ENCODE measurements around the gene FZD8.

Gene FZD8, protein sequence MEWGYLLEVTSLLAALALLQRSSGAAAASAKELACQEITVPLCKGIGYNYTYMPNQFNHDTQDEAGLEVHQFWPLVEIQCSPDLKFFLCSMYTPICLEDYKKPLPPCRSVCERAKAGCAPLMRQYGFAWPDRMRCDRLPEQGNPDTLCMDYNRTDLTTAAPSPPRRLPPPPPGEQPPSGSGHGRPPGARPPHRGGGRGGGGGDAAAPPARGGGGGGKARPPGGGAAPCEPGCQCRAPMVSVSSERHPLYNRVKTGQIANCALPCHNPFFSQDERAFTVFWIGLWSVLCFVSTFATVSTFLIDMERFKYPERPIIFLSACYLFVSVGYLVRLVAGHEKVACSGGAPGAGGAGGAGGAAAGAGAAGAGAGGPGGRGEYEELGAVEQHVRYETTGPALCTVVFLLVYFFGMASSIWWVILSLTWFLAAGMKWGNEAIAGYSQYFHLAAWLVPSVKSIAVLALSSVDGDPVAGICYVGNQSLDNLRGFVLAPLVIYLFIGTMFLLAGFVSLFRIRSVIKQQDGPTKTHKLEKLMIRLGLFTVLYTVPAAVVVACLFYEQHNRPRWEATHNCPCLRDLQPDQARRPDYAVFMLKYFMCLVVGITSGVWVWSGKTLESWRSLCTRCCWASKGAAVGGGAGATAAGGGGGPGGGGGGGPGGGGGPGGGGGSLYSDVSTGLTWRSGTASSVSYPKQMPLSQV

GRCh38 chr10:35642035-35642792, at the start of gene FZD8:
Gene FZD8, minus strand, starts transcription at chr10:35642296. Its CDS starts 867 bp downstream, at chr10:35641429.
- ChIA-PET POLR2A (no interaction called here), CTCF (no interaction called here)
- H3K36me3 ChIP-seq (ENCODE audit: control insufficient read depth in 2 of 2, insufficient read depth in 1 of 2, low read length in 2 of 2) = peaks cover 0 to 6% of the 10 kb centered on the region in 2 experiments; a peak in 1 of 3 replicates
- H3K4me3 ChIP-seq (ENCODE audit: low read depth, low read length) = peak within 1 kb of the TSS; percentile 60
- H3K4me1 ChIP-seq (ENCODE audit: control insufficient read depth, insufficient read depth, low read length) = peaks cover 6% of the 10 kb centered on the region
- no peaks in the 10 kb centered on the region for H3K9me3 ChIP-seq (ENCODE audit: control insufficient read depth, insufficient read depth, low read depth, low read length)
- peak within 1 kb of the TSS; percentile 90 for H3K27ac ChIP-seq (ENCODE audit: extremely low read depth, low read depth, low read length)
- TF ChIP-seq ZNF19 (tag by site-specific recombination; IDR thresholded peaks at IDR 0.05; ENCODE audit: low read depth) (no peak), PRDM10 (tag by site-specific recombination; IDR thresholded peaks at IDR 0.05) (peak; percentile 41; the same call in 1 of the 2 replicates), ZNF433 (tag by site-specific recombination; IDR thresholded peaks at IDR 0.05; ENCODE audit: low read depth) (no peak), ZNF654 (tag by site-specific recombination; IDR thresholded peaks at IDR 0.05; ENCODE audit: low read depth) (no peak), ZNF707 (tag by site-specific recombination; IDR thresholded peaks at IDR 0.05) (no peak), ZBTB8A (tag by site-specific recombination; IDR thresholded peaks at IDR 0.05) (peak; percentile 92), SCRT2 (tag by site-specific recombination; IDR thresholded peaks at IDR 0.05) (no peak), SP2 (tag by site-specific recombination; IDR thresholded peaks at IDR 0.05) (peak; percentile 74), ZSCAN16 (tag by site-specific recombination; IDR thresholded peaks at IDR 0.05) (no peak), ZNF596 (tag by site-specific recombination; IDR thresholded peaks at IDR 0.05) (no peak), ZNF501 (tag by site-specific recombination; IDR thresholded peaks at IDR 0.05) (peak; percentile 78), ZNF426 (tag by site-specific recombination; IDR thresholded peaks at IDR 0.05) (no peak), ZNF670 (tag by site-specific recombination; IDR thresholded peaks at IDR 0.05; ENCODE audit: low read depth) (no peak), ZNF621 (tag by site-specific recombination; IDR thresholded peaks at IDR 0.05) (no peak), ZNF843 (tag by site-specific recombination; IDR thresholded peaks at IDR 0.05) (no peak), ZNF701 (tag by site-specific recombination; IDR thresholded peaks at IDR 0.05) (no peak), ZFP37 (tag by site-specific recombination; IDR thresholded peaks at IDR 0.05) (peak; percentile 67; the same call in 1 of the 2 replicates), TCF7L2 (IDR thresholded peaks at IDR 0.05; ENCODE audit: borderline replicate concordance, low read depth, low read length) (no peak), TRIM28 (IDR thresholded peaks at IDR 0.05; ENCODE audit: borderline replicate concordance, low read length) (0 out of 2 replicates have a peak, but pooled peaks have one; percentile 22), ZNF692 (tag by site-specific recombination; IDR thresholded peaks at IDR 0.05) (peak; percentile 93), ZNF37A (tag by site-specific recombination; IDR thresholded peaks at IDR 0.05) (no peak), ZNF214 (tag by site-specific recombination; IDR thresholded peaks at IDR 0.05; ENCODE audit: borderline replicate concordance) (no peak)
- TF ChIP-seq, protein P1, sequence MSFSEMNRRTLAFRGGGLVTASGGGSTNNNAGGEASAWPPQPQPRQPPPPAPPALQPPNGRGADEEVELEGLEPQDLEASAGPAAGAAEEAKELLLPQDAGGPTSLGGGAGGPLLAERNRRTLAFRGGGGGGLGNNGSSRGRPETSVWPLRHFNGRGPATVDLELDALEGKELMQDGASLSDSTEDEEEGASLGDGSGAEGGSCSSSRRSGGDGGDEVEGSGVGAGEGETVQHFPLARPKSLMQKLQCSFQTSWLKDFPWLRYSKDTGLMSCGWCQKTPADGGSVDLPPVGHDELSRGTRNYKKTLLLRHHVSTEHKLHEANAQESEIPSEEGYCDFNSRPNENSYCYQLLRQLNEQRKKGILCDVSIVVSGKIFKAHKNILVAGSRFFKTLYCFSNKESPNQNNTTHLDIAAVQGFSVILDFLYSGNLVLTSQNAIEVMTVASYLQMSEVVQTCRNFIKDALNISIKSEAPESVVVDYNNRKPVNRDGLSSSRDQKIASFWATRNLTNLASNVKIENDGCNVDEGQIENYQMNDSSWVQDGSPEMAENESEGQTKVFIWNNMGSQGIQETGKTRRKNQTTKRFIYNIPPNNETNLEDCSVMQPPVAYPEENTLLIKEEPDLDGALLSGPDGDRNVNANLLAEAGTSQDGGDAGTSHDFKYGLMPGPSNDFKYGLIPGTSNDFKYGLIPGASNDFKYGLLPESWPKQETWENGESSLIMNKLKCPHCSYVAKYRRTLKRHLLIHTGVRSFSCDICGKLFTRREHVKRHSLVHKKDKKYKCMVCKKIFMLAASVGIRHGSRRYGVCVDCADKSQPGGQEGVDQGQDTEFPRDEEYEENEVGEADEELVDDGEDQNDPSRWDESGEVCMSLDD (tag by site-specific recombination; IDR thresholded peaks at IDR 0.05) = peak; percentile 36; the same call in 1 of the 2 replicates
- TF ChIP-seq, protein P2, sequence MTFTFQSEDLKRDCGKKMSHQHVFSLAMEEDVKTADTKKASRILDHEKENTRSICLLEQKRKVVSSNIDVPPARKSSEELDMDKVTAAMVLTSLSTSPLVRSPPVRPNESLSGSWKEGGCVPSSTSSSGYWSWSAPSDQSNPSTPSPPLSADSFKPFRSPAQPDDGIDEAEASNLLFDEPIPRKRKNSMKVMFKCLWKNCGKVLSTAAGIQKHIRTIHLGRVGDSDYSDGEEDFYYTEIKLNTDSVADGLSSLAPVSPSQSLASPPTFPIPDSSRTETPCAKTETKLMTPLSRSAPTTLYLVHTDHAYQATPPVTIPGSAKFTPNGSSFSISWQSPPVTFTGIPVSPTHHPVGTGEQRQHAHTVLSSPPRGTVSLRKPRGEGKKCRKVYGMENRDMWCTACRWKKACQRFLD (tag by site-specific recombination; IDR thresholded peaks at IDR 0.05) = no peak
- TF ChIP-seq, protein P3, sequence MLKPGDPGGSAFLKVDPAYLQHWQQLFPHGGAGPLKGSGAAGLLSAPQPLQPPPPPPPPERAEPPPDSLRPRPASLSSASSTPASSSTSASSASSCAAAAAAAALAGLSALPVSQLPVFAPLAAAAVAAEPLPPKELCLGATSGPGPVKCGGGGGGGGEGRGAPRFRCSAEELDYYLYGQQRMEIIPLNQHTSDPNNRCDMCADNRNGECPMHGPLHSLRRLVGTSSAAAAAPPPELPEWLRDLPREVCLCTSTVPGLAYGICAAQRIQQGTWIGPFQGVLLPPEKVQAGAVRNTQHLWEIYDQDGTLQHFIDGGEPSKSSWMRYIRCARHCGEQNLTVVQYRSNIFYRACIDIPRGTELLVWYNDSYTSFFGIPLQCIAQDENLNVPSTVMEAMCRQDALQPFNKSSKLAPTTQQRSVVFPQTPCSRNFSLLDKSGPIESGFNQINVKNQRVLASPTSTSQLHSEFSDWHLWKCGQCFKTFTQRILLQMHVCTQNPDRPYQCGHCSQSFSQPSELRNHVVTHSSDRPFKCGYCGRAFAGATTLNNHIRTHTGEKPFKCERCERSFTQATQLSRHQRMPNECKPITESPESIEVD (tag by site-specific recombination; IDR thresholded peaks at IDR 0.05) = no peak
